ENCODE measurements around the gene HS3ST5. TPM values are rescaled to one million over a fixed set of nuclear protein-coding genes. Genes with fewer than 3 reads are reported as not detected.

Gene HS3ST5
- polyA plus RNA-seq, 1 donor = 2.4 TPM

GRCh38 chr6:114301596-114302219, 41.1 kb downstream of the HS3ST5 start:
- H3K27me3 ChIP-seq (ENCODE audit: control insufficient read depth, insufficient read depth, low read length) = no peaks in the 10 kb centered on the region
- no peak overlapping the region for H3K27ac ChIP-seq (ENCODE audit: low read length)
- DNase-seq = no peak
- H3K4me3 ChIP-seq (ENCODE audit: low read length) = no peak overlapping the region
- WGBS (ENCODE audit: insufficient coverage, low lambda C conversion rate) = 57% methylated on average over 2 of the region's 2 CpGs
- no peaks in the 10 kb centered on the region for H3K4me1 ChIP-seq (ENCODE audit: control insufficient read depth, insufficient read depth, low read length)
- no peaks in the 10 kb centered on the region for H3K9me3 ChIP-seq (ENCODE audit: control insufficient read depth, low read depth, low read length)
- H3K36me3 ChIP-seq (ENCODE audit: control insufficient read depth, insufficient read depth, low read length) = no peaks in the 10 kb centered on the region

GRCh38 chr6:114297135-114297534, 45.7 kb downstream of the HS3ST5 start:
- Histone ChIP-seq H3K4me1 (ENCODE audit: control insufficient read depth, insufficient read depth, low read length) (no peaks in the 10 kb centered on the region), H3K27me3 (ENCODE audit: control insufficient read depth, insufficient read depth, low read length) (no peaks in the 10 kb centered on the region), H3K4me3 (ENCODE audit: low read length) (no peak overlapping the region), H3K27ac (ENCODE audit: low read length) (no peak overlapping the region), H3K36me3 (ENCODE audit: control insufficient read depth, insufficient read depth, low read length) (no peaks in the 10 kb centered on the region), H3K9me3 (ENCODE audit: control insufficient read depth, low read depth, low read length) (no peaks in the 10 kb centered on the region)
- DNase-seq = no peak
- WGBS (ENCODE audit: insufficient coverage, low lambda C conversion rate) = no CpG with 5 or more reads among the region's 6 CpGs

DNA sequence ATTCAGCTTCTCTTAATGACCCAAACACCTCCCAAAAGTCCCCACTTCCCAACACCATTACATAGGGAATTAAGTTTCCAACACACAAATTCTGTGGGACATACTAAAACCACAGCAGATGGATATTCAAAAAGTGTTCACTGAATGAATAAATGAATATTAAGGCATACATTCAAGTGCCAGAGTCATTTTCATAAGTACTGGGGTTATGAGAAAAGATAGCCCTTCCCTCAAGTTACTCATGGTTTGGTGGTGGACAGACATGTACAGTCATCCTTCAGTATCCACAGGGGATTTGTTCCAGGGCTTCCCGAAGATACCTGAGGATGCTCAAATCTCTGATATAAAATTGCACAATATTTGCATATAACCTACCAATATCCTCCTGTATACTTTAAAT, 50.4 kb downstream of the HS3ST5 start:
- no CpG with 5 or more reads among the region's 1 CpG for WGBS (ENCODE audit: insufficient coverage, low lambda C conversion rate)
- H3K36me3 ChIP-seq (ENCODE audit: control insufficient read depth, insufficient read depth, low read length) = no peaks in the 10 kb centered on the region
- peaks cover 4% of the 10 kb centered on the region for H3K4me1 ChIP-seq (ENCODE audit: control insufficient read depth, insufficient read depth, low read length)
- no peak for DNase-seq
- H3K9me3 ChIP-seq (ENCODE audit: control insufficient read depth, low read depth, low read length) = no peaks in the 10 kb centered on the region
- H3K4me3 ChIP-seq (ENCODE audit: low read length) = no peak overlapping the region
- no peak overlapping the region for H3K27ac ChIP-seq (ENCODE audit: low read length)
- H3K27me3 ChIP-seq (ENCODE audit: control insufficient read depth, insufficient read depth, low read length) = no peaks in the 10 kb centered on the region

GRCh38 chr6:114291428-114291827, 51.4 kb downstream of the HS3ST5 start:
- Histone ChIP-seq H3K27ac (ENCODE audit: low read length) (no peak overlapping the region), H3K27me3 (ENCODE audit: control insufficient read depth, insufficient read depth, low read length) (no peaks in the 10 kb centered on the region), H3K36me3 (ENCODE audit: control insufficient read depth, insufficient read depth, low read length) (no peaks in the 10 kb centered on the region), H3K9me3 (ENCODE audit: control insufficient read depth, low read depth, low read length) (no peaks in the 10 kb centered on the region), H3K4me3 (ENCODE audit: low read length) (no peak overlapping the region), H3K4me1 (ENCODE audit: control insufficient read depth, insufficient read depth, low read length) (peaks cover 4% of the 10 kb centered on the region)
- no CpG with 5 or more reads among the region's 2 CpGs for WGBS (ENCODE audit: insufficient coverage, low lambda C conversion rate)
- DNase-seq = no peak

DNA sequence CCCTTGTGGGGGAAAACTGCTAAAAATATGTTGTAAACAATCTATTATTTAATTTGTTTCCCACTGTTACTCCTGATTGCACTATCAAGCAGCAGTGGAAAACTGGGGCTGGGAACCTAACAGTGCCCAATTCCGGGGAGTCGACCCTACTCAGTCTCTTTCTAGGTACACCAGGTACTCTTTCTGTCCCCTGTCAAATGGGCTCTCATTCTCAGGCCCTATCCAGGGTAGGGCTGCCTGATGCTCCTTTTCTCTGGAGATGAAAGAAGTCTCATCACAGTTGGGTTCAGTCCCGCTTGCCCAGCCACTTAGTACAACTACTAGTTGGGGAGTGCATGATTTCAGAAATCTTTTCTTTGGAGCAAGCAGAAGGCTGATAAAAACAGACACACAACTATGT, 52.0 kb downstream of the HS3ST5 start:
- H3K36me3 ChIP-seq (ENCODE audit: control insufficient read depth, insufficient read depth, low read length) = no peaks in the 10 kb centered on the region
- no peaks in the 10 kb centered on the region for H3K9me3 ChIP-seq (ENCODE audit: control insufficient read depth, low read depth, low read length)
- H3K4me1 ChIP-seq (ENCODE audit: control insufficient read depth, insufficient read depth, low read length) = peaks cover 4% of the 10 kb centered on the region
- WGBS (ENCODE audit: insufficient coverage, low lambda C conversion rate) = no CpG with 5 or more reads among the region's 3 CpGs
- no peak for DNase-seq
- H3K27ac ChIP-seq (ENCODE audit: low read length) = no peak overlapping the region
- no peaks in the 10 kb centered on the region for H3K27me3 ChIP-seq (ENCODE audit: control insufficient read depth, insufficient read depth, low read length)
- no peak overlapping the region for H3K4me3 ChIP-seq (ENCODE audit: low read length)

- DNase-seq = peak; percentile 57 to 70
- no peak overlapping the region for H3K4me3 ChIP-seq (ENCODE audit: low read length)
- 67% methylated on average over 1 of the region's 3 CpGs for WGBS (ENCODE audit: insufficient coverage, low lambda C conversion rate)
These were observed 53.9 kb downstream of the HS3ST5 start for GRCh38 chr6:114288701-114289495.

GRCh38 chr6:114287461-114287860, 55.4 kb downstream of the HS3ST5 start:
- 62% methylated on average over 2 of the region's 2 CpGs for WGBS (ENCODE audit: insufficient coverage, low lambda C conversion rate)
- no peak overlapping the region for H3K4me3 ChIP-seq (ENCODE audit: low read length)
- H3K27me3 ChIP-seq (ENCODE audit: control insufficient read depth, insufficient read depth, low read length) = no peaks in the 10 kb centered on the region
- peaks cover 4% of the 10 kb centered on the region for H3K4me1 ChIP-seq (ENCODE audit: control insufficient read depth, insufficient read depth, low read length)
- no peak for DNase-seq
- H3K27ac ChIP-seq (ENCODE audit: low read length) = no peak overlapping the region
- no peaks in the 10 kb centered on the region for H3K9me3 ChIP-seq (ENCODE audit: control insufficient read depth, low read depth, low read length)
- no peaks in the 10 kb centered on the region for H3K36me3 ChIP-seq (ENCODE audit: control insufficient read depth, insufficient read depth, low read length)

More at GRCh38 chr6:114288701-114289495, 53.9 kb downstream of the HS3ST5 start:
- Histone ChIP-seq H3K27ac (ENCODE audit: low read length) (peak overlapping the region; percentile 39), H3K27me3 (ENCODE audit: control insufficient read depth, insufficient read depth, low read length) (no peaks in the 10 kb centered on the region), H3K9me3 (ENCODE audit: control insufficient read depth, low read depth, low read length) (no peaks in the 10 kb centered on the region), H3K4me1 (ENCODE audit: control insufficient read depth, insufficient read depth, low read length) (peaks cover 4% of the 10 kb centered on the region), H3K36me3 (ENCODE audit: control insufficient read depth, insufficient read depth, low read length) (no peaks in the 10 kb centered on the region)

DNA sequence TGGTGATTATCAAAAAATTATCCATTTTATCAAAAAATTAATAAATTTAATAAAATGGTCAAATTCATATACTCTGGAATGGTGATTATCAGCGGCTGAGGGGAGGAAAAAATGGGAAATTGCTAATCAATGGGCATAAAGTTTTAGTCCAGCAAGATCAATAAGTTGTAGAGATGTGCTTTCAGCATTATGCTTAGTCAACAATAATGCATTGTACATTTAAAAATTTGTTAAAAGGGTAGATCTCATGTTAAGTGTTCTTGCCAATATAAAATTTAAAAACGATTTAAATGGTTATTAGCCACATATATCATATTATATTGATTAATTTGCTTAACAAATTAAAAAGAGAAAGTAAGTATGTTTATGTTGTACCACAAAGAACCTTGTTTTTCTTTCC, 56.6 kb downstream of the HS3ST5 start:
- Histone ChIP-seq H3K36me3 (ENCODE audit: control insufficient read depth, insufficient read depth, low read length) (no peaks in the 10 kb centered on the region), H3K9me3 (ENCODE audit: control insufficient read depth, low read depth, low read length) (no peaks in the 10 kb centered on the region), H3K27me3 (ENCODE audit: control insufficient read depth, insufficient read depth, low read length) (no peaks in the 10 kb centered on the region), H3K4me3 (ENCODE audit: low read length) (no peak overlapping the region), H3K4me1 (ENCODE audit: control insufficient read depth, insufficient read depth, low read length) (peaks cover 4% of the 10 kb centered on the region), H3K27ac (ENCODE audit: low read length) (no peak overlapping the region)
- no peak for DNase-seq
- WGBS (ENCODE audit: insufficient coverage, low lambda C conversion rate) = 100% methylated on average over 2 of the region's 2 CpGs

GRCh38 chr6:114284281-114284680, 58.5 kb downstream of the HS3ST5 start:
- H3K4me3 ChIP-seq (ENCODE audit: low read length) = no peak overlapping the region
- peaks cover 3% of the 10 kb centered on the region for H3K4me1 ChIP-seq (ENCODE audit: control insufficient read depth, insufficient read depth, low read length)
- DNase-seq = no peak
- H3K36me3 ChIP-seq (ENCODE audit: control insufficient read depth, insufficient read depth, low read length) = no peaks in the 10 kb centered on the region
- 100% methylated on average over 2 of the region's 2 CpGs for WGBS (ENCODE audit: insufficient coverage, low lambda C conversion rate)
- no peaks in the 10 kb centered on the region for H3K27me3 ChIP-seq (ENCODE audit: control insufficient read depth, insufficient read depth, low read length)
- H3K9me3 ChIP-seq (ENCODE audit: control insufficient read depth, low read depth, low read length) = no peaks in the 10 kb centered on the region
- no peak overlapping the region for H3K27ac ChIP-seq (ENCODE audit: low read length)

GRCh38 chr6:114282292-114282691, 60.5 kb downstream of the HS3ST5 start:
- H3K9me3 ChIP-seq (ENCODE audit: control insufficient read depth, low read depth, low read length) = no peaks in the 10 kb centered on the region
- no peaks in the 10 kb centered on the region for H3K4me1 ChIP-seq (ENCODE audit: control insufficient read depth, insufficient read depth, low read length)
- WGBS (ENCODE audit: insufficient coverage, low lambda C conversion rate) = no CpG with 5 or more reads among the region's 6 CpGs
- no peaks in the 10 kb centered on the region for H3K27me3 ChIP-seq (ENCODE audit: control insufficient read depth, insufficient read depth, low read length)
- no peak overlapping the region for H3K27ac ChIP-seq (ENCODE audit: low read length)
- no peak overlapping the region for H3K4me3 ChIP-seq (ENCODE audit: low read length)
- no peak for DNase-seq
- no peaks in the 10 kb centered on the region for H3K36me3 ChIP-seq (ENCODE audit: control insufficient read depth, insufficient read depth, low read length)

All from large intestine (tissue), 3 donors.